CD4-positive, alpha-beta T cell treated with Interleukin-15 for 4 hours (primary cell): Measurements from ENCODE around the gene PARPBP.
"Not testable (repeated sequence)": the region's sequence is repeated elsewhere in the genome, so short reads cannot be mapped to it uniquely, and the experiment has no call there.

Experiments
- DNase-seq: peaks from one replicate; pipeline ENCODE4 v3.0.0-alpha.2; 2020; ENCODE audit warnings: low spot score

The PARPBP gene, protein sequence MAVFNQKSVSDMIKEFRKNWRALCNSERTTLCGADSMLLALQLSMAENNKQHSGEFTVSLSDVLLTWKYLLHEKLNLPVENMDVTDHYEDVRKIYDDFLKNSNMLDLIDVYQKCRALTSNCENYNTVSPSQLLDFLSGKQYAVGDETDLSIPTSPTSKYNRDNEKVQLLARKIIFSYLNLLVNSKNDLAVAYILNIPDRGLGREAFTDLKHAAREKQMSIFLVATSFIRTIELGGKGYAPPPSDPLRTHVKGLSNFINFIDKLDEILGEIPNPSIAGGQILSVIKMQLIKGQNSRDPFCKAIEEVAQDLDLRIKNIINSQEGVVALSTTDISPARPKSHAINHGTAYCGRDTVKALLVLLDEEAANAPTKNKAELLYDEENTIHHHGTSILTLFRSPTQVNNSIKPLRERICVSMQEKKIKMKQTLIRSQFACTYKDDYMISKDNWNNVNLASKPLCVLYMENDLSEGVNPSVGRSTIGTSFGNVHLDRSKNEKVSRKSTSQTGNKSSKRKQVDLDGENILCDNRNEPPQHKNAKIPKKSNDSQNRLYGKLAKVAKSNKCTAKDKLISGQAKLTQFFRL

GRCh38 chr12:102119674-102120563 lies at the start of gene PARPBP, which contains the start of gene NUP37:
TSS of gene PARPBP (plus strand) at chr12:102120183. CDS start at chr12:102123889, 3,706 bp downstream.
TSS of gene NUP37 (minus strand) at chr12:102120114. CDS start at chr12:102118518, 1,596 bp downstream.
- DNase-seq, result peak; percentile 94

- DNase-seq, result not testable (repeated sequence)
Measured at GRCh38 chr12:102072092-102072491, 47.9 kb upstream of the PARPBP start.

GRCh38 chr12:102080842-102081241 lies 39.1 kb upstream of the PARPBP start:
- DNase-seq, result no peak

- not testable (repeated sequence) for DNase-seq
Measured at GRCh38 chr12:102089228-102089835, 30.7 kb upstream of the PARPBP start.

GRCh38 chr12:102093319-102093718 lies 26.7 kb upstream of the PARPBP start:
- no peak for DNase-seq

GRCh38 chr12:102095677-102096263 lies 24.2 kb upstream of the PARPBP start:
- DNase-seq, result no peak

DNA sequence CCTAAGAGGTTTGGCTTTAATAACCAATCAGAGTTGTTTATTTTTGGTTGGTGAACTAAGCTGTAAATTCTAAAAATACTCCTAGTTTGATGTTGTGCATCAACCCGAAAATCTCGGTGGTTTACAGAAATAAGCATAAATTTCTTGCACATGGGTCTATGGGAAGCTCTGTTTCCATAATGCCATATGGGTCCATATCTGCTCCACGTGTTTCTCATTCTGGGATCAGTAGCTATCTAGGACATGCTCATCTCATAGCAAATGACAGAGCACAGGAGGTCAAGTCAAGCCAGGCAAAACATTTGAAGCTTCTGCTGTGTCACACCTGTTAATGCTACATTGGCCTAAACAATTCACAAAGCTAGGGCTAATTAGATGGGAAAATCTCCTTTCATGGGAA lies 23.1 kb upstream of the PARPBP start:
- no peak for DNase-seq

DNA sequence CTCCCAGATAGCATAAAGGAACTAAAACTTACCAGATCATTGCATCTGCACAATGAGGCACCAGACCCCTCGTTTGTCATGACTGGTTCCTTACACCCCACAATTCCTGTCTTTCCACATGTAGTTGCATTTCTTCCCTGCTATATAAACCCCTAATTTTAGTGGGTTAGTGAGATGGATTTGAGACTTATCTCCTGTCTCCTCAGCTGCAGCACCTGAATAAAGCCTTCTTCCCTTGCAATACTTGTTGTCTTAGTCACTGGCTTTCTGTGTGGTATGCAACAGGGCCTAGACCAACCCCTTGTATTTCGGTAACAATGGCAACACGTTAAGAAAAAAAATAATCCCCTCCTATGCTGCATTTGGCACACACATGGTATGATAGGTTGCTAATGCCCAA lies 13.1 kb upstream of the PARPBP start:
- DNase-seq, result no peak

DNA sequence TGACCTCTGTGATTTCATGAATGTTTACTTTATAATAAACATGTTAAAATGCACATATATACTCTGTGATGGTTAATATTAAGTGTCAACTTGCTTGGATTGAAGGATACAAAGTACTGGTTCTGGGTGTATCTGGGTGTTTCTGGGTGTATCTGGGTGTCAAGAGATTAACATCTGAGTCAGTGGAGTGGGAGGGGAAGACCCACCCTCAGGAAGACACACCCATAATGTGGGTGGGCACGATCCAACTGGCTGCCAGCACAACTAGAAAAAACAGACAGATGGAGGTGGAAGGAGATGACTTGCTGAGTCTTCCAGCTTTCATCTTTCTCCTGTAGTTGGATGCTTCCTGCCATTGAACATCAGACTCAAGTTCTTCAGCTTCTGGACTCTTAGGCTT lies 12.0 kb upstream of the PARPBP start:
- no peak for DNase-seq

DNA sequence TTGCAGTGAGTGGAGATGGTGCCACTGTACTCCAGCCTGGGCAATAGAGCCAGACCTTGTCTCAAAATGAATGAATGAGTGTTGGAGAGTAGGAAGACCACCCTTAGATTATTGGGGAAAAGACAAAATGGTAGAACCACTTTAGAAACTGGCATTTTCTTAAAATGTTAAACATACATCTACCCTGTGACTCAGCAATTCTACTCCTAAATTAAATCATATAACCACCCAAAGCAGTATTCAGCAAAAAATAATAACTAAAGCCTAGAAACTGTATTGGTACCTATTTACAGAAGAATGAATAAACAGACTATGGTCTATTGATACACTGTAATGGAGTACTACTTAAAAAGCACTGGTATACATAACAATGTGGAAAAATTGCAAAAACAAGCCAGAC lies 9.2 kb upstream of the PARPBP start:
- DNase-seq, result no peak

GRCh38 chr12:102114212-102114611 lies 5.8 kb upstream of the PARPBP start:
- no peak for DNase-seq

- DNase-seq, result no peak
Measured at GRCh38 chr12:102116392-102116791, 3.6 kb upstream of the PARPBP start.

DNA sequence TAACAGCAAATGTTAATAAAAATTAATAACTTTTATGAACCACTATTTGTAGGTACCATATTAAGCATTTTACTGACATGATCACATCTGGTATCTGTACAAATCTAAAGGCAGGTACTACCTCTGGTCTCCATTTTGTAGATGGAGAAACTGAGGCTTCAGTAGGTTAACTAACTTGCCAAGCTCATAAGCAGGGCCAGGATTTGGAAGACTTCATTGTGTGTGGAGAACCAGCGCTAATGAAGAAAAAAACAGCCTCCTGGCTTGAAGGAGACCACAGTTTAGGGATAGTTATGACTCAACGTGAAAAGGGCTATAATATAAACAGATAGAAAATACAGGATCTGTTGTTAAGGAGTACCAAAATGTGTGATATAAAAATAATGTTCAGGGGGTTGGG lies 1.1 kb upstream of the PARPBP start:
- no peak for DNase-seq

- DNase-seq, result no peak
Measured at GRCh38 chr12:102120564-102120873, 536 bp downstream of the PARPBP start.

DNA sequence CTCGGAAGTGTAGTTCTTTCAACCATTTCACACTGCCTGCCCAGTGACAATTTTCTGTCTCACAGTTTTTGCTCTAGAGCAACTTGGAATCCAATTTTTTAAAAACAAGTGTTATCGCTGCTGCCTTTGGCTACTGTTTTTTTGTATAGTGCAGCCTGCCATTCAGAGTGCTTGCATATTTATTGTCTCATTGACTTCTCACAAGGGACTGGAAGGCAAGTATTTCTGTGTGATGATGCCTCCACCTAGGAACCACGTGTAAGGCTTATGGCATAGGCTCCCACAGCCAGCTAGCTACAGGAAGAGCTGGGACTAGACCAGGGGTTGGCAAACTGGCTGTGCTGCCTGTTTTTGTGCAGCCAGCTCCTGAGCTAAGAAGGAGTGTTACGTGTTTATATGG lies 903 bp downstream of the PARPBP start:
- no peak for DNase-seq

GRCh38 chr12:102121328-102121727 lies 1.3 kb downstream of the PARPBP start:
- DNase-seq, result not testable (repeated sequence)

GRCh38 chr12:102130720-102131119 lies 10.7 kb downstream of the PARPBP start:
- not testable (repeated sequence) for DNase-seq

DNA sequence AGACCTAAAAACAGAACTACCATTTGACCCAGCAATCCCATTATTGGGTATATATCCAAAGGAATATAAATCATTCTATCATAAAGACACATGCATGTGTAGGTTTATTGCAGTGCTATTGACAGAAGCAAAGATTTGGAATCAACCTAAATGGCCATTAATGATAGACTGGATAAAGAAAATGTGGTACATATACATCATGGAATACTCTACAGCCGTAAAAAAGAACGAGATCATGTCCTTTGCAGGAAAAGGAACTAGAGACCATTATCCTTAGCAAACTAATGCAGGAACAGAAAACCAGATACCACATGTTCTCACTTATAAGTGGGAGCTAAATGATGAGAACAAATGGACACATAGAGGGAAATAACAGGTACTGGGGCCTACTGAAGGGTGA lies 11.5 kb downstream of the PARPBP start:
- not testable (repeated sequence) for DNase-seq

DNA sequence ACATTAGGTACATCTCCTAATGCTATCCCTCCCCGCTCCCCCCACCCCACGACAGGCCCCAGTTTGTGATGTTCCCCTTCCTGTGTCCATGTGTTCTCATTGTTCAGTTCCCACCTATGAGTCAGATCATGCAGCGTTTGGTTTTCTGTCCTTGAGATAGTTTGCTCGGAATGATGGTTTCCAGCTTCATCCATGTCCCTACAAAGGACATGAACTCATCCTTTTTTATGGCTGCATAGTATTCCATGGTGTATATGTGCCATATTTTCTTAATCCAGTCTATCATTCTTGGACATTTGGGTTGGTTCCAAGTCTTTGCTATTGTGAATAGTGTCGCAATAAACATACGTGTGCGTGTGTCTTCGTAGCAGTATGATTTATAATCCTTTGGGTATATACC lies 17.6 kb downstream of the PARPBP start:
- not testable (repeated sequence) for DNase-seq

- DNase-seq, result peak; percentile 3
Measured at GRCh38 chr12:102142866-102143373, 22.9 kb downstream of the PARPBP start.

GRCh38 chr12:102144221-102144620 lies 24.2 kb downstream of the PARPBP start:
- DNase-seq, result no peak
